Choroid plexus epithelial cell (primary cell): ENCODE measurements around the gene BICDL2.
A peak's percentile ranks its signal among the peaks of the same experiment; 100 is the strongest.

Experiments
- DNase-seq: peaks from one replicate; pipeline ENCODE4 v3.0.0-alpha.2; 2010; ENCODE audit warnings: low read depth
- H3K4me3 ChIP-seq: 2 replicates; pipeline ENCODE4 v1.5.1; 2011; ENCODE audit warnings: low read depth, mild to moderate bottlenecking, control low read depth, low read length, moderate library complexity
- TF ChIP-seq, protein P1 (sequence below): conservative IDR thresholded peaks from 2 replicates; pipeline ENCODE4 v1.5.1; 2011; ENCODE audit warnings: low read depth, mild to moderate bottlenecking, control low read depth, inconsistent platforms, low read length, moderate library complexity

The BICDL2 gene

DNA sequence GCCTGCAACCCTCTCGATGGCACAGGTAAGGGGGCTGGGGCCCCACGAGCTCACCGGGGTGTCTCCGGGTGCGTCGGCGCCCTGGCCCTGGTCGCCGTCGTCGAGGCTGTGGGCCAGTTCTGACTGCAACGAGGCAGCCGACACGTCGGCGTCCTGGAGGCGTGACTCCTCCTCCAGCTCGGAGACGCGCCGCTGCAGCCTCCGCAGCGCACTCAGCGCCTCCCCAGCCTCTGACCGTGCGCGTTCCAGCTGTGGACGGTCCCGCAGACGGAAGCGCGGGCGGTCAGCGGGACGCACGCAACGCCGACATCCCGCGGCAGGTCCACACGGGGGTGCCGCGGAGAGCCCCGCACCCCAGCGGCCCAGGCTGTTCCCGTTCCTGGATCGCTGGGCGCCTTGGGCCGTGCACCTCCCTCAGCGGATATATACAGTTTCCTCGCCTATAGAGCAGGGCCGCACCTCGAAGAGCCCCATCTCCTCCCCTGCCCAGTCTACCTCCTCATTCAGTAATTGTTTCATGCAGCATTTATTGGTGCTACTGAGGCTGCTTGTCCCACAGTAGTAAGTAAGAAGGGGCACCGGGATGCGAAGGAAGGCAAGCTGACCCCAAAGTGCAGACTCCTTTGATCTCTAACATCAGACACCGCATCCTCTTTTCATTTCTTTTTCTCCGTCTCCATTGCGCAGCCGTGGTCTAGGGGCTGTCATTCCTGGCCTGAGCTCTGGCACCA is 7.1 kb downstream of the BICDL2 start:
- TF ChIP-seq, protein P1, sequence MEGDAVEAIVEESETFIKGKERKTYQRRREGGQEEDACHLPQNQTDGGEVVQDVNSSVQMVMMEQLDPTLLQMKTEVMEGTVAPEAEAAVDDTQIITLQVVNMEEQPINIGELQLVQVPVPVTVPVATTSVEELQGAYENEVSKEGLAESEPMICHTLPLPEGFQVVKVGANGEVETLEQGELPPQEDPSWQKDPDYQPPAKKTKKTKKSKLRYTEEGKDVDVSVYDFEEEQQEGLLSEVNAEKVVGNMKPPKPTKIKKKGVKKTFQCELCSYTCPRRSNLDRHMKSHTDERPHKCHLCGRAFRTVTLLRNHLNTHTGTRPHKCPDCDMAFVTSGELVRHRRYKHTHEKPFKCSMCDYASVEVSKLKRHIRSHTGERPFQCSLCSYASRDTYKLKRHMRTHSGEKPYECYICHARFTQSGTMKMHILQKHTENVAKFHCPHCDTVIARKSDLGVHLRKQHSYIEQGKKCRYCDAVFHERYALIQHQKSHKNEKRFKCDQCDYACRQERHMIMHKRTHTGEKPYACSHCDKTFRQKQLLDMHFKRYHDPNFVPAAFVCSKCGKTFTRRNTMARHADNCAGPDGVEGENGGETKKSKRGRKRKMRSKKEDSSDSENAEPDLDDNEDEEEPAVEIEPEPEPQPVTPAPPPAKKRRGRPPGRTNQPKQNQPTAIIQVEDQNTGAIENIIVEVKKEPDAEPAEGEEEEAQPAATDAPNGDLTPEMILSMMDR, result no peak
- peak overlapping the region; percentile 29 for H3K4me3 ChIP-seq
- DNase-seq, result peak; percentile 38

GRCh38 chr16:3028716-3029319 is 7.9 kb downstream of the BICDL2 start:
- DNase-seq, result no peak
- H3K4me3 ChIP-seq, result no peak overlapping the region
- TF ChIP-seq, protein P1, result no peak

- DNase-seq, result peak; percentile 81
- H3K4me3 ChIP-seq, result no peak overlapping the region
- TF ChIP-seq, protein P1, result peak; percentile 72
These were observed 8.6 kb downstream of the BICDL2 start for GRCh38 chr16:3027983-3028715.

DNA sequence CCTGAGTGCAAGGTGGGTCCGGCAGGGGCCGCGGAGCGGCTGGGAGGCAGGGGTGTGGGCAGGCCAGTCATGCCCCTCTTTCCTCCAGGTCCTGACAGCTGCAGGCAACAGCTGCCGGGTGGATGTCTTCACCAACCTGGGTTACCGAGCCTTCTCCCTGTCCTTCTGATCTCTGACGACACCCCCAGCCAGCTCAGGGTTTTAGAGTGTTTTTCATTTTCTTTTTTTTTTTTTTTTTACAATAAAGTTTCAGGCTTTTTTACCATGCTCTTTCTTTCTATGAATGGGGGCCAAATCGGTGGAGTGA is 9.3 kb downstream of the BICDL2 start:
- TF ChIP-seq, protein P1, result no peak
- H3K4me3 ChIP-seq, result no peak overlapping the region
- DNase-seq, result no peak

DNA sequence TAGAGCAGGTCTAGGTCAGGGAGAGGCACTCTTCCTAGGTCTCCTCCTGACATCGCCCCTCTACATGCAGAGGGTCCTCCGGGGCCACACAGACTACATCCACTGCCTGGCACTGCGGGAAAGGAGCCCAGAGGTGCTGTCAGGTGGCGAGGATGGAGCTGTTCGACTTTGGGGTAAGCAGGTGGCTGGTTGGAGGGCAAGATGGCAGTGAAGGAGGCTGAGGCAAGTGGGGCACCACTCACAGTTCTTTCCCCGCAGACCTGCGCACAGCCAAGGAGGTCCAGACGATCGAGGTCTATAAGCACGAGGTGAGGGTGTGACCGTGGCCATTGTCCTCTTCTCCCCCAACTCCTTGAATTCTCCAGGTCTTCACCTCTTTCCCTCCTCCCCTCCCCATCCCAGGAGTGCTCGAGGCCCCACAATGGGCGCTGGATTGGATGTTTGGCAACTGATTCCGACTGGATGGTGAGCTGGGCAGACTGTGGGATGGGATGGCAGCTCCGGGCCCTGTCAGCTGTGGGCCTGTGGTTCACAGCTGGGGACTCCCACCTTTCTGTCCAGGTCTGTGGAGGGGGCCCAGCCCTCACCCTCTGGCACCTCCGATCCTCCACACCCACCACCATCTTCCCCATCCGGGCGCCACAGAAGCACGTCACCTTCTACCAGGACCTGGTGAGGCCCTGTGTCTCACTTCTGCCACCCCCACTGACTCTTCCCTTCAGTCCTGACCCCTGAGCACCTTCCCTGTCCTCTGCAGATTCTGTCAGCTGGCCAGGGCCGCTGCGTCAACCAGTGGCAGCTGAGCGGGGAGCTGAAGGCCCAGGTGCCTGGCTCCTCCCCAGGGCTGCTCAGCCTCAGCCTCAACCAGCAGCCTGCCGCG is 9.9 kb downstream of the BICDL2 start:
- DNase-seq, result no peak
- H3K4me3 ChIP-seq, result no peak overlapping the region
- TF ChIP-seq, protein P1, result no peak

GRCh38 chr16:3026003-3026378 is 10.8 kb downstream of the BICDL2 start:
- TF ChIP-seq, protein P1, result no peak
- DNase-seq, result no peak
- no peak overlapping the region for H3K4me3 ChIP-seq
